Glutamatergic neuron (in vitro differentiated cells): Measurements from ENCODE around the gene ISG15. TPM values are rescaled to one million over a fixed set of nuclear protein-coding genes. Genes with fewer than 3 reads are reported as not detected.
A peak's percentile ranks its signal among the peaks of the same experiment; 100 is the strongest.
"Not testable (repeated sequence)": the region's sequence is repeated elsewhere in the genome, so short reads cannot be mapped to it uniquely, and the experiment has no call there.

ENCODE experiments used
- DNase-seq: peaks from one replicate; pipeline ENCODE4 v3.0.0; 2022
- H3K27ac Mint-ChIP-seq: one replicate; pipeline ENCODE4 v1.8.0; 2020; ENCODE audit warnings: mild to moderate bottlenecking, mixed read lengths, inconsistent platforms; ENCODE audit not compliant: unreplicated experiment
- H3K27me3 Mint-ChIP-seq: one replicate; pipeline ENCODE4 v1.8.0; 2020; ENCODE audit warnings: mild to moderate bottlenecking, moderate library complexity, mixed read lengths, inconsistent platforms; ENCODE audit not compliant: unreplicated experiment
- H3K36me3 Mint-ChIP-seq: one replicate; pipeline ENCODE4 v1.8.0; 2020; ENCODE audit warnings: mild to moderate bottlenecking, mixed read lengths, inconsistent platforms; ENCODE audit not compliant: unreplicated experiment
- H3K4me1 Mint-ChIP-seq: one replicate; pipeline ENCODE4 v1.8.0; 2020; ENCODE audit warnings: mild to moderate bottlenecking, low read depth, mixed read lengths, inconsistent platforms; ENCODE audit not compliant: unreplicated experiment
- H3K4me3 Mint-ChIP-seq: one replicate; pipeline ENCODE4 v1.8.0; 2020; ENCODE audit warnings: mild to moderate bottlenecking, mixed read lengths, inconsistent platforms; ENCODE audit not compliant: unreplicated experiment
- H3K9me3 Mint-ChIP-seq: one replicate; pipeline ENCODE4 v1.8.0; 2020; ENCODE audit warnings: mild to moderate bottlenecking, moderate library complexity, mixed read lengths, inconsistent platforms; ENCODE audit not compliant: unreplicated experiment
- total RNA-seq: library from RNA; stranded (reverse); fragmentation: NEBNext Ultra II Directional; extraction: Animal tissue kit (Norgen Biotek cat#: 25700); gene quantifications from one replicate; pipeline ENCODE4 v1.2.1, GENCODE V29; 2021; ENCODE audit not compliant: unreplicated experiment
- TF ChIP-seq, protein P1 (sequence below): fragments of 200-600 bp; sonication (generic); IDR thresholded peaks from one replicate; pipeline ENCODE4 v1.5.0; 2021; ENCODE audit not compliant: partially characterized antibody, unreplicated experiment

The ISG15 gene
- total RNA-seq, 1 donor from 2014 or later, result 18.4 TPM

DNA sequence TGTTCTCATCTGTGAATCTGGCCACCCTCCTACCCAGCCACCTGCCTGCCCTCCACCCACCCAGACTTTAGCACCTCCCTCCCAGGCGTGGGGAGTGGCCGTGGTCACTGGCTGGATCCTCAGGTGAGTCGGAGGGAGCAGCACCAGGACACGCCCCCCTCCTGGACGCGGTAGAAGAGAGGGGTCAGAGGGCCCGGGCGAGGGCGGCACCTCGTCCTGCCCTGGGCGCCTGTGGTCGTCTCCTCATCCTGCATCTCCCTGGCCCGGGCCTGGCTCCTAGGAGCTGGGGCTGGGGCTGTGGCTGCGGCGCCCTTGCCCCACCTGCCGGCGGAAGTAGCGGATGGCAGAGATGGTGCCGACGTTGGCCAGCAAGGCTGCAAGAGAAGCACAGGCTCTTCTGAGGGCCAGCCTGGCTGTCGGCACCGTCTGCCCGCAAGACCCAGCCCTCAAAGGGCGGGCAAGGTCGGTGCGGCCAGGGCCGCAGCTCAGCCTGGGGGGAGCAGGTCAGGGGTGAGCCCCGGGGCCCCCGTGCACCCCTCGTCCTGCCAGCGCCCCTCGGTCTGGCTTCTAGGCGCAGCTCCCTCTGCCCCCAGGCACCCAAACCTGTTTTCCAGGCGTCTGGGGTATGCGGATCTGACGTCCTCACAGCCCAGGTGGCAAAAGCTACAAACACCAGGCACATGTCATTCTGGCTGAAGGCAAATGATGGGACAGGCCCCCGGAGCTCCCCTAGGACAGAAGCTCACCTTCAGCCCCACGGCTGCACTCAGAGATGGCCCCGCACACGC is 37.2 kb upstream of the ISG15 start:
- Mint-ChIP-seq H3K27me3 (peaks cover 11% of the 10 kb centered on the region), H3K27ac (no peak overlapping the region), H3K4me3 (peak overlapping the region; percentile 19), H3K9me3 (peaks cover 3% of the 10 kb centered on the region), H3K36me3 (no peaks in the 10 kb centered on the region), H3K4me1 (no peaks in the 10 kb centered on the region)
- DNase-seq, result peak; percentile 81
- TF ChIP-seq, protein P1, sequence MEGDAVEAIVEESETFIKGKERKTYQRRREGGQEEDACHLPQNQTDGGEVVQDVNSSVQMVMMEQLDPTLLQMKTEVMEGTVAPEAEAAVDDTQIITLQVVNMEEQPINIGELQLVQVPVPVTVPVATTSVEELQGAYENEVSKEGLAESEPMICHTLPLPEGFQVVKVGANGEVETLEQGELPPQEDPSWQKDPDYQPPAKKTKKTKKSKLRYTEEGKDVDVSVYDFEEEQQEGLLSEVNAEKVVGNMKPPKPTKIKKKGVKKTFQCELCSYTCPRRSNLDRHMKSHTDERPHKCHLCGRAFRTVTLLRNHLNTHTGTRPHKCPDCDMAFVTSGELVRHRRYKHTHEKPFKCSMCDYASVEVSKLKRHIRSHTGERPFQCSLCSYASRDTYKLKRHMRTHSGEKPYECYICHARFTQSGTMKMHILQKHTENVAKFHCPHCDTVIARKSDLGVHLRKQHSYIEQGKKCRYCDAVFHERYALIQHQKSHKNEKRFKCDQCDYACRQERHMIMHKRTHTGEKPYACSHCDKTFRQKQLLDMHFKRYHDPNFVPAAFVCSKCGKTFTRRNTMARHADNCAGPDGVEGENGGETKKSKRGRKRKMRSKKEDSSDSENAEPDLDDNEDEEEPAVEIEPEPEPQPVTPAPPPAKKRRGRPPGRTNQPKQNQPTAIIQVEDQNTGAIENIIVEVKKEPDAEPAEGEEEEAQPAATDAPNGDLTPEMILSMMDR, result peak; percentile 57

DNA sequence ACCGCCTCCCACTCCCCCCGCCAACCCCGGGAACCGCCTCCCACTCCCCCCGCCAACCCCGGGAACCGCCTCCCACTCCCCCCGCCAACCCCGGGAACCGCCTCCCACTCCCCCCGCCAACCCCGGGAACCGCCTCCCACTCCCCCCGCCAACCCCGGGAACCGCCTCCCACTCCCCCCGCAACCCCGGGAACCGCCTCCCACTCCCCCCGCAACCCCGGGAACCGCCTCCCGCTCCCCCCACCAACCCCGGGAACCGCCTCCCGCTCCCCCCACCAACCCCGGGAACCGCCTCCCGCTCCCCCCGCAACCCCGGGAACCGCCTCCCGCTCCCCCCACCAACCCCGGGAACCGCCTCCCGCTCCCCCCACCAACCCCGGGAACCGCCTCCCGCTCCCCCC is 36.5 kb upstream of the ISG15 start:
- not testable (repeated sequence) for H3K9me3 Mint-ChIP-seq, H3K4me3 Mint-ChIP-seq
- peak; percentile 57 for DNase-seq

DNA sequence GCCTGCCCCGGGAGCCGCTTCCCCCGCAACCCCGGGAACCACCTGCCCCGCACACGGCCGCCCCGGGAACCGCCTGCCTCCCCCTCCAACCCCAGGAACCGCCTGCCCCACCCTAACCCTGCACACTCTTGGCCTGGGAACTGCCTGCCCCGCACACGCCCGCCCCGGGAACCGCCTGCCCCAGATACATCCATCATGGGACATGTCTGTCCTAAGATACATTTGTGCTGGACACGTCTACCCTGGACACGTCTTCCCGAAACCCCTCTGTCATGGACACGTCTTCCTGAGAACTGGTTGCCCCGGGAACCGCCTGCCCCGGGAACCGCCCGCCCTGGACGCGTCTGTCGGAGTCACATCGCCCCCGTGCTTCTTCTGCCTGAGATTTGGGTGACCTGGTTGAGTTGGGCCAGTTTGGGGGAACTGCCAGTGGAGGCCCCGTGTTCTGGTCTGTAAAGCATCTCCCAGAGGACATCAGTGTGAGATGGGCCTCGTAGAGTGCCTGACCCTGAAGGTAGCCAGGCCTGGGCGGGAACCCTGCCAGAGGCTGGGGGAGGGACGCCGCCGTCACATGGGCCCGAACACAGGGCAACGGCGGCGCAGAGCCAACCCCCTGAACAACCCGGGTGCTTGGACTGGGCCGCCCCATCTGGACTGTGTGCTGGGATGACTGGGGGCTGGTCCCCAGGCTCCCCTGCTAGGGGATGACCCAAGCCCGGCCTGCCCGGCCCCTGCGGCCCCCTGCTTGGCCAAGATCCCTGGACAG is 35.0 kb upstream of the ISG15 start:
- TF ChIP-seq, protein P1, result no peak
- H3K4me1 Mint-ChIP-seq, result no peaks in the 10 kb centered on the region
- DNase-seq, result no peak
- peaks cover 11% of the 10 kb centered on the region for H3K27me3 Mint-ChIP-seq
- no peaks in the 10 kb centered on the region for H3K36me3 Mint-ChIP-seq
- H3K27ac Mint-ChIP-seq, result no peak overlapping the region
- H3K9me3 Mint-ChIP-seq, result peaks cover 3% of the 10 kb centered on the region
- no peak overlapping the region for H3K4me3 Mint-ChIP-seq

More for the DNA sequence above, 36.5 kb upstream of the ISG15 start:
- H3K4me1 Mint-ChIP-seq, H3K36me3 Mint-ChIP-seq, H3K27ac Mint-ChIP-seq: not testable (repeated sequence)
- peaks cover 11% of the 10 kb centered on the region for H3K27me3 Mint-ChIP-seq

DNA sequence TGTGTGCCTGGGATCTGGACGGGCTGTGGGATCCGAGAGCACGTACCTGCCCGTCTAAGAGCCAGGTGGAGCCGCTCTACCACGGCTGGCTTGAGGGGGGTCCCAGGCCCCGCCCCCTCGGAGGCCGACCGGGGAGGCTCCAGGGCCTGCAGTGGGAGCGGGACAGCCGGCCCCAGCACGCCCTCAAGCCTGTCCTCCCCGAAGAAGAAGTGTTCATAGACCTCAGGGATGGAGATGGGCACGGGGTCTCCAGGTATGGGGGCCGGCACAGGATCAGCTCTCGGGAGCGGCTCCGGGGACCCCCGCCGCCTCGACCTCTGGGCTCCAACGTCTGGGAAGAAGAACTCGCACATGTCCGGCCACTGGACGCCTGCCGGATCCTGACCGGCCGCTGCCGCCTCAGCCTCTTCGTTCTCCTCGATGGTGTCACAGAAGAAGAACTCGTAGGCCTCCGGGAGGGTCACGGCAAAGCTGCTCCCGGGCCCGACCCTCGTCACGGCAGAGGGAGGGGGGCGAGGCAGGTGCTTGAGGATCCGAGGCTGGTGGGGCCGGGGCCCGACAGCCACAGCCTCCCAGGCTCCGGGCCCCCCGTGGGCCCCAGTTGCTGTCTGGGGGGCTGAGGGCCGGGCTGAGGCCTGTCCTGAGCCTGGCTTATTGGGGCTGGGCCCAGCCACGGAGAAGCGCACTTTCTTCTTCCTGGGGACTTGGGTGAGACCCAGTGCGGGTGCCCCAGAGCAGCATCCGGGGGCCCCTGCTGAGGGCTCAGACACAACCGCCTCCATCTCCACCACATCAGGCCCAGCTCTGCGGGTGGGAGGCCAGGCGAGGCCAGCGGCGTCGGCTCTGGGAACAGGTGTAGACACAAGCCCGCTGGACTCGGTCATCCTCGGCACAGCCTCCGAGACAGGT is 34.2 kb upstream of the ISG15 start:
- H3K36me3 Mint-ChIP-seq, result no peaks in the 10 kb centered on the region
- peaks cover 3% of the 10 kb centered on the region for H3K9me3 Mint-ChIP-seq
- TF ChIP-seq, protein P1, result no peak
- no peak overlapping the region for H3K27ac Mint-ChIP-seq
- peaks cover 11% of the 10 kb centered on the region for H3K27me3 Mint-ChIP-seq
- DNase-seq, result no peak
- H3K4me1 Mint-ChIP-seq, result no peaks in the 10 kb centered on the region
- no peak overlapping the region for H3K4me3 Mint-ChIP-seq

DNA sequence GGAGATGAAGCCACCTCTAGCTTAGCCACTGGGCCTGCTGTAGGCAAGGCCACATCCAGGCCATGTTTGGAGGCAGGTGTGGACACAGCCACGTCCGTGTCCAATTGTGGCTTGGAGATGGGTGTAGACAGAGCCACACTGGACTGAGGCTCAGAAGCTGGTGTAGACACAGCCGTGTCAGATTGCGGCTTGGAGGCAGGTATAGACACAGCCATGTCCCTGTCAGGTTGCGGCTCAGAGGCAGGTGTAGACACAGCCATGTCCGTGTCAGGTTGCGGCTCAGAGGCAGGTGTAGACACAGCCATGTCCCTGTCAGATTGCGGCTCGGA is 33.6 kb upstream of the ISG15 start:
- H3K4me3 Mint-ChIP-seq, result no peak overlapping the region
- peaks cover 10% of the 10 kb centered on the region for H3K27me3 Mint-ChIP-seq
- H3K27ac Mint-ChIP-seq, result no peak overlapping the region
- no peak for DNase-seq
- peaks cover 3% of the 10 kb centered on the region for H3K9me3 Mint-ChIP-seq
- H3K4me1 Mint-ChIP-seq, result no peaks in the 10 kb centered on the region
- TF ChIP-seq, protein P1, result no peak
- H3K36me3 Mint-ChIP-seq, result no peaks in the 10 kb centered on the region
